Stimulated activated CD8-positive, alpha-beta memory T cell treated with anti-CD3 and anti-CD28 coated beads, Interleukin-4, amount 100 ng/mL, for 48 hours (primary cell): Measurements from ENCODE around the gene KRT73.

Source experiments
- DNase-seq: peaks from one replicate; pipeline ENCODE4 v3.0.0-alpha.2; 2020

KRT73 gene

DNA sequence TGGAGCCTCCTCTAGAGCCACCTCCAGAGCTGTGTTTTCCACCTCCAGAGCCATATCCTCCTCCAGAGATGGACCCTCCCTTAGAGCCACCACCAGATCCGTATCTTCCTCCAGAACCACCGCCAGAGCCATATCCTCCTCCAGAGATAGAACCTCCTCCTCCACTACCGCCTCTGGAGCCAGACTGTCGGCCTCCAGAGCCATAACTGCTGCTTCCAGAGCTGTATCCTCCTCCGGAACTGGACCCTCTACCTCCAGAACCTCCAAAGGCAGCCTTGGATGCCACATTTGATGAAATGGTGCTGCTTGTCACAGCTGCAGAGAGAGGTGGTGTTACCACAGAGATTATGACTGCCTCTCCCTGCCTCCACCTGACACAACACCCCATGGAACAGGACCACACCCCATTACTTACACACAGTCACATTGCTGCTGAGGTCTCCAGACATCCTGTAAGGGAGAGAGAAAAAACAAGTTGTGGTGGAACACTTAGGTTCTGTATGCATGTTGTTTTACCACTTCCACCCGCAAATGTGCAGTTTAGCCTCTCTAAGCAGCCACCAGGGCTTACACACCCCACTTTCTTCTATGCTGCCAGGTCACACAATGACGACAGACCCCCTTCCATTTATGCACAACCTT, 26.9 kb upstream of the KRT73 start:
- peak; percentile 39 for DNase-seq

DNA sequence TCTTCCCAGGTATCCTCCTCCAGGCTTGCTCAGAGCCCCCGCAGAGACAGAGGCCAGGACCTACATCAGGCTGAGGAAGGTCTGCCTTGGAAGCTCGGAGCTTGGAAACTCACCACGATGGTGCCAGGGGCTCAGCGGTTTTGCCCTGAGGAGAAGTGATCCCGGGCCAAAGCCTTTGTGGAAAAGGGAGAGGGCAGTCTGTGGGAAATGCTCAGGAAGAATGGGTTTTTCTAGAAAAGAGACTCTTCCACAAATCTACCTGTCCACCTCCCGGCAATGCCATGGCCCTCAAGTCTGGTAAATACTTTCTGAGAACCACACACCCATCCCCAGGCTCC, 25.7 kb upstream of the KRT73 start:
- no peak for DNase-seq

DNA sequence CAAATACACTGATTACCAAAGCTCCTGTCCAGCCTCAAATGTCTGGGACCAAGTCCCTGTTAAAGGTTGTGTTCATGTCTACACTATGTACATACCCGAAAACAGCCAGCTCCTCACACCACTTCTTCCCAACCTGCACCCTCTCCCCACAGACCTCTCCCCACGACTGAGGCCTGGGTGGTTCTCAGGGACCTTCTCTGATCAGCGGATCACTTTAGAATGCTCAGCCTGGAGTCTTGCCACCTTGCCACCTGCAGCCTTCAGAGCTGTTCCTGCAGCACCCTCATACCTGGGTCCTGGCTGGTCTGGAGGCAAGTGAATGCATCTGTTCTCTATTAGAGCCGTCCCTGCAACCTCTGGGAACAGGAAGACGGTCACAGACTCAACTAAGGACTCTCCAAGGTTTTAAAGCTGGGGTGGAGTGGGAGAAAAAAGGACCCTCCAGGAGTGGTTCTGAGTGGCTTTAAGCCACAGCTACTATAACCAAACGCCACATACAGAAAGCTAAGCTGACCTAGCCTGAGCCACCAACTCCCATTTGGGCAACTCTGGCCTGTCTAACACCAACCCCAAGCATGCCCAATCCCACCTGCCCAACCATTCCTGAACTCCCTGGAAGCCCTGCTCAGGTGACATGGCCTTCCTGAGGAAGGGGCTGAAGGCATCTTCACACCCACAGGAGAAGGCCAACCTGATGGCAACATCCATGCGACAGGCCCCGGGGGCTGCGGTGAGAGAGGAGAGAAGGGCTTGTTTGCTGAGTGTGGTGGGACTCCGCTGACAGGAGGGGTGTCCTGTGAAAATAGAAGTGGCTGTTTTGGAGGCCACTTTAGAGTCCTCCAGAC, 25.1 kb upstream of the KRT73 start:
- peak; percentile 21 for DNase-seq

DNA sequence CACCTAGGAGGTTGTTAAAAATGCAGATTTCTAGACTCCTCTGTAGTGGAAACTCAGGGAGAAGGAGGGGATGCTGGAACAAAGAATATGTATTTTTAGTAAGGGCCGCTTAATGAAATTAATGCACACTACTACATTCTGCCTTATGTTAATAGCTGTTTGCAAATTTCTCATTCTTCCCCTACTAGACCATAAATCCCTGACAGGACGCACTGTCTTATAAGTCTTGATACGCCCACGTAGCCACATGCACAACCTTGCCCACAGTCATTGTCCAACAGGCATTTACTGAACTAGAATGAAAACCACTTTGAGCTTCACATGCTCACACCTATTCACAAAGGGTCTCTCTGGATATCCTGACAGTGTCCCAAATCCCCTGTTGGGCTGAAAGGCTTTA, 23.1 kb upstream of the KRT73 start:
- DNase-seq, result peak; percentile 23

DNA sequence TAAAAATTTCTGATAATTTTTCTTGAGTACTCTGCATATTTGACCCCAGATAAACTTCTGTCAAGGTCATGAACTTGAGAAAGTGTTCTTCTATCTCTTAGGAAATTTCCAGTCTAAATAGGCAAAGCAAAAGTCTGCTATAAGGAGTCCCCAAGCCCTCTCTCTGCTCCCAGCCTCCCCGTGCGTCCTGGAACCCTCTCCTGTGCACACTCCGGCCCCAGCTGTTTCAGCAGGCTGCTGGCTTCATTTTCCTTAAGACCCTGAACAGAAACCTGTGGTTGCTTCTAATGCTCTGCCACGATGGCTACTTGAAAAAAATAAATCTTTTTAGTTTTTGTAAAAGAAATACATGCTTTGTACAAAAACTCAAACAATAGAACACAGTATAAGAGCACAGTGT, 18.9 kb upstream of the KRT73 start:
- DNase-seq, result no peak

DNA sequence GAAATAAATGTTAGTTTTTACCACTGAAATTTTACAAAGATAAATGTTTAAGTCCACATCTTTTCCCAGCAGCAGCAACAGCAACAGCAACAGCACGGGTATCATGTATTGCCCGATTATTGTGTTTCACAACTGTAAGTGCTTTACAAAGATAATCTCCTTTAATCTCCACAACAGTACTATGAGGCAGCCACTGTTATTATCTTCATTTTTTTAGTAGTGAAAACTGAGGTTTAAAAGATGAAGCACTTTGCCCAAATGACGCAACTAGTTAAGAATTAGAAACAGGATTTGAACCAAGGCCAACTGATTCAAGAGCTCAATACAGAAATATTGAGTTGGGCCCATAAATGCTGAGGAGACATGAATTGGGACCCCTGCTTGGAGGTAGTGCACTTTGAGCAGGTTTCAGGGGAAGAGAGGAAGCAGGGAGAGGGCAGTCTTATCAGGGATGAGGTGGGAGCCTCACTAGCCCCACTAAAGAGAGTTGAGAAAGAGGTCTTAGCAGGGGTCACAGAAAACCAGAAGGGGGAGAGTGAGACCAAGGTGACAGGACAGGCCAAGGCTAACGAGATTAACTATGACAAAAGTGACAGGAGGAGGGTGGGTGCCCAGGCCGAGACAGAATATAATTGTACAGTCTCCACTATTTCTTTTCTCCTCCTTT, 18.4 kb upstream of the KRT73 start:
- peak; percentile 14 for DNase-seq

DNA sequence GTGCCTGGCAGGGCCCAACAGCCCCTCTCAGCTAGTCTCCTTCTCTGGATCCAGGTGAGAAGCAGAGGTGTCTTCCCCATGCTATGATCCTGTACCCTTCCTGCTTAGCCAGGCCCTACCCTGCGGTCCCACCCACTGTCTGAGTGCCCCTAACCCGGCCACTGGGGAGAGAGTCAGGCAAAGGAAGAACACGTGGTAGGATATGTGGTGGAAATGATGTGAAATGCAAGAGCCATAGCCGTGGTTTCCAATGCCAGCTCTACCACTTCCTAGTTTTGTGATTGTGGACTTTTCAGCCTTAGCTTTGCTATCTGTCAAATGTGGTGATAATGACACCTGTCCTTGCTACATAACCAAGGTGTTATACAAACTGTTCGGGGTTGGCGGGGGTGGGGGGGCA, 17.8 kb upstream of the KRT73 start:
- DNase-seq, result peak; percentile 26

DNA sequence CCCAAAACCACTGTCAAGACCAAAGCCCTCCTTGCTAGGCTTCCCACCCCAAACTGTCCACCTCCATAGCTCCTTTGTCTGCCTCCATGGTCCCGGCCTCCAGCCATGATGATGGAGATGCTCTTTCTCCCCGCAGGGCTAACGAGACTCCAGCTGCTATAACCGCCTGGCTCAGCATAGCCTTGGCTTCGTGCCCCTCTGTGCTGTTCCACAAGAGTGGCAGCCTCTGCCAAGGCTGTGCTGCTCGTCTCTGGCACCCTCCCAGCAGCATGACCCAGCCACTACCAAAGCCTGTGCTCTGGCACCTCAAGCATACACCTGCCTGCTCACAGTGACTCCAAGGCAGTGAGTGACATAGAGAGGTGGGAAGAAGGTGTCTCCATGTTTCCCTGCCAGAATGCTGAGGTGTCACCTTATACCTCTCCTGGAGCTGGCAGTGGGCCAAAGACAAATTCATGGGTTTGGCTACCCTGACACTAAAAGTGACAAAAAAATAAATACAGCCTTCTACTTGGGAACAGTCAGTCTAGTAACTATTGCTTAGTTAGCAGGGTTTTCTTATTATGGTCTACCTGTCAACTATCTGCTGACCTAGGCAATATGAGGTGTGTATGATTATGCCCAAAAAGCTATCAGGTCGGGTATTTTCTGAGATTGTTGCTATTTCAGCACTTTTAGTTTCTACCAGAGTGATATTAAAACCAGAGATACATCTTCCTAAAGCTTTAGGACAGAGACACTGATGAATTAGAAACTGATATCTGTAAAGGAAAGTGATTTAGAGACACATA, 16.1 kb upstream of the KRT73 start:
- DNase-seq, result peak; percentile 20

DNA sequence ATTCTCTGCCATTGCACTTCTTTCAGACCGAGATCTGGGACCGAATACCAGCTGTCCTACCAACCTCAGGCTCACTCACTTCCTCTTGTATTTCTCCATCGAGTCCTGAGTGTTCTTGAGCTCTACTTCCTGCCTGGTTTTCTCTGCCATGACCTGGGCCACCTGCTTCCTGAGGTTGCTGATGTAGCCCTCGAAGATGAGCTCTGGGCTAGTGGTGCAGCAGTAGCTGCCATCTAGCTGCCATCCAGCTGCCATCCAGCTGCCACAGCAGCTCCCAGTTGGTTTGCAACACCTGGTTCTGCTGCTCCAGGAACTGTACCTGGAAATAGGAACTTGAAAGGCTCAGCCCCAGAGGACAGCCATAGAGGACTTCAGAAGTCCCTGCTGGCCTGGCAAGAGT, 15.0 kb upstream of the KRT73 start:
- peak; percentile 24 for DNase-seq

DNA sequence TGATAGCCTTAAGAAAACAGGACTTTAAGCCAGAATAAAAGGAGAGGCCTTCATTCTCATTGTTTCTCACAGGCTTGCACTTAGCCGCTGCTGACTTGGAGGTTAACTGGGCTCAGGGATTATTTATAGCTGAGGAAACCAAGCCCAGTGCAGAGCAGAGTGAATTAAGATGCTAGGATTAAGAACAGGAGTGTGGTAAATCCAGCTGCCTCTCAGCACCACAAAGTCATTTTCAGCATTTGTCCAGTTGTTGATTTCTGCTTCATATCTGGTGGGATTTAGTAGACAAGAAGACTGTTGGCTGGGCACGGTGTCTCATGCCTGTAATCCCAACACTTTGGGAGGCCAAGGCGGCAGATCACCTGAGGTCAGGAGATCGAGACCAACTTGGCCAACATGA, 14.3 kb upstream of the KRT73 start:
- peak; percentile 20 for DNase-seq

DNA sequence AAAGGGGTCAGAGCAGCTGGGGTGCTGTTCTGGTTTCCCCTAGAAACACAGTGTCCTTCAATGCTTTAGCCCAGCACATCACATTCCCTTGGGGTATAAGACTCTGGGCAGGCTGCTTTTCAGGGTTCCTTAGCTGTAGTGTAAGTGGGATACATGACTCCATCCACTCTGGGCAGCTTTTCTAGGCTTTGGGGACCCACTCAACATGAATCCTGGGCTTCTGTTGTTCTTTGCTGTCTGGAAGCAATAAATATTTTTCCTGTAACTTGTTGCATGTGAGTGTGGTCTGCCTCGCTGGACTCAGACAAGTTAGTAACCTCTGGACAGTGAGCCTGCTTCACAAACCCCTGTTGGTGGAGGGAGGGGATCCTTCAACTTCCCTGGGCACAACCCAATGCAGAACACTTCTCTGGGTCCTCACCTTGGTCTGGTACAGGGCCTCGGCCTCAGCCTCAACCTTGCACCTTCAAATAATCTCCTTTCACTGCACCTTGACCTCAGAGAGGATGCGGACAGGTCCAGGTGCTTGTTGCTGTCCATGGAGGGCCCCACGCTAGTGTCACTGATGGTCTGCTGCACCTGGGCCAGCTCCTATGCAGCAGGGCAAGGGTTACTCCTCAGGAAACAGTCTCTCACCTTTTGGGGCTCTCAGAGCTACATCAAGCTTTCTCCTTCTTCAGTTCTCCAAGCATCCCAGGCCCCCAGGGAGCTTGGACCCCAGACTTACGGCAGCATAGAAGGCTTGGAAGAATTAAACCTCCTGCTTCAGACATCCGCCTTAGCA, 13.5 kb upstream of the KRT73 start:
- DNase-seq, result peak; percentile 18

DNA sequence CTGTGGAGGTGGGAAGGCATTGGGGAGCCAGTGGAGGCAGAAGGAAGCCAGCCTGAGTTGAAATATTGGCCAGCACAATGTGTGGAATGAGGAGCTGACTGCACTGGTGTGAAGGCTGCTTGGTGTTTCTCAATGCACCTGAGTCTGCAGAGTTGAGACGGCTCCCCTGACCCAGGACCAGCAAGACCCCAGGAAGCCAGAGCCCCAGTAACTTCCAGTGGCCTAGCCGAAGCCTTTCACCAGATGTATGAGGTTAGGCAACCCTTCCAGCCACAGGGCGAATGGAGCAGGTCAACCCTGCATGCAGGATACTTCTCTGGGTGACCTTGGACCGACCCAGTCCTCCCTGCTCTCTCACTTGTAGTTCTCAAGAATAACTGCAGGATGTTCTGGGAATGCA, 12.9 kb upstream of the KRT73 start:
- no peak for DNase-seq

DNA sequence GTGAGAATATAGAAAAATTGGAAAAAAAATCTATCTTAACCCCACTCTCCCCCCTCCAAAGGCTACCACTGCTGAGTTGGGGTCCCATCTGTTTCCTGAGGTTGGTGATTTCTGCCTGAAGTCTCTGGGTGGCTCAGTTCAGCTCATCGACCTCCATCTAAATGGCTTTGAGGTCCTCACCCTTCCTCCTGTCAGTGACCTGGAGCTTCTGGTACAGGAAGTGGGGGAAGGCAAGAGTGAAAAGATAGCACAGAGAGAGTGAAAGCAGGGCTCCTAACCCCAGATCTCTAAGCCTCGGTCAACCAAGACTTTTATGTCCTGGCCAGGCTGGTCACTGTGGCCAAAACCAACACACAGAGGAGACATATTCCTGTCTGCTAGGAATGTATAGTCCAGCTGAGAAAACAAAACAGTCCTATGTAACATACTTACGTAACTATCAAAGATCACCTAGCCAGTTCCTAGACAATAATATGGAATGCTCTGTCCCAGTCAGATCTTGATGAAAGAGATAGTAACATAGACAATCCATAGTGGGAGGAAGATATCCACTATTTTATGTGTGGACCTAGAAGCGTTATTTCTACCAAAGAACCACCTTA, 12.3 kb upstream of the KRT73 start:
- peak; percentile 21 for DNase-seq

DNA sequence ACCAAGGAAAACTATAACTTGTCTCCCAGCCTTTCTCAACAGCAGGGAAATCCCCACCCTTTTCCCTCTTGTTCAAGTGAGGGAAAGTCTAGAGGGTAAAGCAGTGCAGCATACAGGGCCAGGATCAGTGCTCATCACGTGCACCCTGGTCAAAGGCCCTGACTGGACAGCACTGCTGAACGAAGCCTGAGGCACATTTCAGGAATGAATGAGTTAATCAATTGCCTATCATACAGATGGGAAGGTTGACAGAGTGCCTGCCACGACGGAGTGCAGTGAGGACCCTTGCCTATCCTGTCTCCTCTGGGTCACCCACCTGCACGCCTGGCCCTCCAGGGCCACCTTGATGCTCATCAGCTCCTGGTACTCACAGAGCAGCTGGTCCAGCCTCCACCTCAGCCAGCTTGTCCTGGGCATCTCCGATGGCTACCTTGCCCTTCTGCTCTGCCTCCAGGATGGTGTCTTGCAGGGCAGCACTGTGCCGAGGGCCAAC, 11.7 kb upstream of the KRT73 start:
- DNase-seq, result peak; percentile 18

DNA sequence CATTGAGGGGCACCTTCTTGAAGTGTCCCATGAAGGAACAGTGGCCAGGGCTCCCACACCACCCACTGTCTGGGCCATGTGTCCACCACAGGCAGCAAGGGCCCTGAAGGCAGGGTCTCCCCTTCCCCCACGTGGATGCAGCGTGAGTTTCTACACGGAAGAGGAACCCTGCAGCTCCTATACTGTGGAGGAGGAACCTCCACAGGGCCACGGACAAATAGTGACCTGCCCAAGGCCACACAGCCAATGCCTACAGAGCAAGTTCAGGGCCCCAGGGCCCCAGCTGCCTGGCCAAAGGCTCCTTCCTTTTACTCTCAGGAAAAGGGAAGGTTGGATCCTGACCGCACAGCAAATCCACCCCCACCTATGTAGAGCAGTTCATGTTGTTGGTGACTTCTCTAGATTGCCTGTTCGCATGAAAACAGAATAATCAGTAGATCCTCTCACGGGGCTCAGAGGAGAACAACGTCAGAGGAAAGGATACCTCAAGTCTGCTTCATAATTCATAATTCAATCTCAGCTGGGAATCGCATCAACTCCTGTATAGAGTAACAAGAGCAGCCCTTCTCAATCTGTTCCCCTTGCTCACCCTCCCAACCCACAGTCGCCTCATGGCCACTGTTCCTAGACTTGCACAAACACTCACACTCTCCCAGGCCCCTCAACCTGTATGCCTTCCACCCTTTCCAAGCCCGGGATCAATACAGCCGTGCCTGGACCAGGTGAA, 11.1 kb upstream of the KRT73 start:
- peak; percentile 22 for DNase-seq

DNA sequence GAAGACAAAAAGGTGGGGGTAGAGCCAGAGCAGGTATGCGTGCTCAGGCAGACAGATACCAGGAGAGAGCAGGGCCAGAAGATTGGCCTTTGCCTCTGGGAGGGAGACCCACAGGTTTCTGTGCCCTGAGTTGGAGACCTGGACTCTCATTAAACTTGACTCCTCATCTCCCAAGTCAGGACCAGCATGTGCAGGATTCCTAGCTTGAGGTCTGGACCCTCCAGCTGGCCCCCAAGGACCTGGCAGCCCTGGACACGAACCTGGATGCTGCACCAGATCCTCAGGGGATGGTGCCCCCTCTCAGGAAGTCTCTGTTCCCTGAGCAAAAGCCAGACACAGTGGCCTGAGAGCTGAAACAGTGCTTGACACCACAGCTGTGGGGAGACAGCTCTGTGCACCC, 10.5 kb upstream of the KRT73 start:
- DNase-seq, result peak; percentile 19

DNA sequence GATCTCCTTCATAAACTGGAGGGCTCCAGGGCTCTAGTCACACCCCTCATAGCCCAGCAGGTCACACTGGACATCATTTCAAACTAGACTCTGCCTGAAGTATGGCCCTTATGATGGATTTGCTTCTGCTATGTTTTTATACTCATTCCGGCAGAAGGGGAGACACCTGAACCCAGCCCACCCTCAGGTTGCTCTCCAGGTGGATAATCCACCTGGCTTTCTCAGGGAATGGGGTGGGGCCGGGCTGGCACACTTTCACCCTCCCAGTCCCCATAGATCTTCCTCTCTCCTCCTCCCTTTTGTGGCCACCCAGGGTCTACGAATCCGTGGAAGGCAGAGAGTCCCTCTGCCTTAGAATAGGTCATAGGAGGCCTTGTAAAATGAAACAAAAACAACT, 9.8 kb upstream of the KRT73 start:
- DNase-seq, result peak; percentile 16

DNA sequence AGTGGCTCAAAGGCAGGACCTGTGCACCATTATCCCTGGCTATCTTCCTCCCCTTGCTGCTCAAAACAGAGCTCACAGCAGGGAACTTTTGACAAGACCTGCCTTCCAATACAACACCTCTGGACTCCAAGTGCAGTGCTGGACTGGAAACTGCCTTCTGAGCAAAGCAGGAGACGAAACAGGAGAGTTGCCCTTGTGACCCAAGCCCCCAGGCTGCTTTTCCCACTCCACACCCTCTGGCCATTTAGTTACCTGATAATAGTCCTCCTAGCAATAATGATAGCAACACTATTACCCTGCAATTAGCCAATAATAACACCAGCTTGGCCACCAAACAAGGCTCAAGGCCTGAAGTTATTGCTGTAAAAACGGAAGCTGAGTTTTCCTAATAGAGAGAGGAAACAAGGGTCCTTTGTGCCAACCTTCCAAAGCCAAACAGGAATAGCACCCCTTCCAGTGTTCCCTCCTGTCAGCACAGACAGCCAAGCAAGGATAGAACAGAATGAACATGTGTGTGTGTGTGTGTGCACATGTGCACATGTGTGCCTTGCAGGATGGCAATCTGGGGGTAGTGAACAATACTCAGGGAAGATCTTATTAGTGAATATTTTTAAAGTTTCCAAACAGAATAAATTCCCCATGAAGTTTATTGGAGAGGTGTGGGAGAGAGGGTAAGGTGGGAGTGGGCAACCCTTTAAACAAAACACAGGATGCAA, 9.2 kb upstream of the KRT73 start:
- DNase-seq, result no peak

DNA sequence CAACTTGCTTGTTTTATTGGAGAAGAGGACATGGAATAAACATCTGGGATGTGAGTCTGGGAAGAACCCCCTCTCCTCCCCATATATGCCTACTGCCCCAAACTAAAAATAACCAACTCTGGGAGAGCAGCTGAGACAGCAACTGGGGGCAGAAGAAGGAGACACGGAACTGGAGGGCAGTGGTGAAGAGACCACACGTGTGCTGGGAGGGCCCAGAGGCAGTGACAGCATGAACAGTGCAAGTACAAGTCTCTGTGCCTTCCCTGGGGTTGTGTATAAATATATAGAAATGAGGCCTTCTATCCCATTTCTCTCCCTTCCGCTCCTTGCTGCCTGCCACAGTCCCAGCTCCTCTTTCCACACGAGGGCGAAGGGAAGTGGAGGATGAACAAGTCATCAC, 4.0 kb upstream of the KRT73 start:
- DNase-seq, result no peak

DNA sequence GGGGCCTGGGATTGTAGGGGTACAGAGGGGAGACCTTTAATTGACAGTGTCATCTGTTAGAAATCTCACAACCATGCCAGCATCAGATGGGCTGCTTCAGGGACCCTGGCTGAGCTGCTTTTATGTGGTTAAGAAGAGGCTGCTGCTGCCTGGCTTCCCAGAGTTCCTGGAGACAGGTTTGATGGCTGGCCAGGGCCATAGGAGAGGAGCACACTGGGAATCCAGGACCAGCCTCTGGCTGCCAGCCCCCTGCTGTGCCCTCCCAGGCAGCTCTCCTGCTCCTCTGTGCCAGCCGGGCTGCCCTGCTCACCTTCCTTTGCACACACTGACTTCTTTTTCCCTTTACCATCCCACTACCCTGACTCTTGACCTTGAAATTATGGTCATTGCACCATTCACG, 507 bp upstream of the KRT73 start:
- DNase-seq, result no peak

DNA sequence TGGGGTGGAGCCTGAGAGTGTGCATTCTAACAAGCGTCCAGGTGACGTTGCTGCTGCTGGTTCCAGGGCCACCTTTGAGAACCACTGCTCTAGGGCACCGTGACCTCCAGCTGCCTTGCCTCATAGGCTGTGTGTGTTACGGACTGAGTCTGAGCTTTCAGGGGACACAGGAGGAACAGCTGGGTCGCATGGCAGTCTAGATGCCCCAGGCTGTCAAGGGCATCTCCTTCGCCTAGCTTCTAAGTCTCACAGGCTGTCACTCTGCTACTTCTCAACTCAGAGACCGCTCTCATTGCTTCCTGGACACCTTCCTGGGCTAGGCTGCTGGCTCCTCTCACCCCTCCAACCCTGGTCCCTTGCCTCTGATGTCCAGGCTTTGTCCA, 965 bp downstream of the KRT73 start:
- no peak for DNase-seq
